ENCODE results near the gene C2orf80. TPM values are rescaled to one million over a fixed set of nuclear protein-coding genes. Genes with fewer than 3 reads are reported as not detected.

C2orf80 gene
- total and polyA plus RNA-seq, 2 donors (not counting 3 experiments of a cell fraction or from before 2014, with no cell fraction given) = not detected

DNA sequence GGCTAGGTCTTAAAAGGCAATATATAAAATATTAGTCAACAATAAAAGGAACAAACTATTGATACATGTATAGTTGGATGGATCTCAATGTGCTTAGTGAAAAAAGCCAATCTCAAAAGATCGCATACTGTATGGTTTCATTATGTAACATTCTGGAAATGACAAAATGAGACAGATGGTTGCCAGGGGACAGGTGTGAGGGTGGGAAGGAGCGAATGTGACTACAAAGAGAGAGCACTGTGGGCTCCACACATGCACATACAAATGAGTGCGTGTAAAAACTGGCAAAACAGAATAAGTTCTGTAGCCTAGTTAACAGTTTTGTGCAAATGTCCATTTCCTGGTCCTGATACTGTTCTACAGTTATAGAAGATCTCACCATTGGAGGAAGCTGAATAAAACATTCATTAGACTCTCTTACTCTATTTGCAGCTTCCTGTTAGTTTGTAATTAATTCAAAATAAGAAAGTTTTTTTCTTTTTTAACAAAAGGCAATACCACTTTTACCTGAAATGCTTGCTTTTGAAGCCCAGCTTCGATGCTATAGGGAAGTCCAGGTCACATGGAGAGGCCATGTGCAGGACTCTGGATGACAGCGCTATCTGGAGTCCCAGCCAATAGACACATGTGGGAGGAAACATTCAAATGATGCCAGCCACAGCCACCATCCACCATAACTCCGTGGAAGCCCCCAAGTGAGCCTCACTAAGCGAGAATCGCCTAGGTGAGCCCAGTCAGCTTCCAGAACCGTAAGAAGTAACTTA lies 21.0 kb upstream of the C2orf80 start:
- Histone ChIP-seq H3K9ac (replicated peaks; ENCODE audit: extremely low read depth, insufficient read depth, low read length) (no peak overlapping the region), H3K4me3 (replicated peaks in 1 of 3; ENCODE audit: insufficient read depth in 1 of 3, low read depth in 1 of 3, low read length in 3 of 3) (no peak overlapping the region), H3K4me2 (ENCODE audit: insufficient read depth, low read length) (no peak overlapping the region), H3K79me2 (ENCODE audit: control insufficient read depth, insufficient read depth, low read length) (no peaks in the 10 kb centered on the region), H3K4me1 (ENCODE audit: control insufficient read depth, extremely low read depth, insufficient read depth, low read length) (no peaks in the 10 kb centered on the region), H2AFZ (ENCODE audit: low read depth, low read length) (no peak overlapping the region), H3K27ac (ENCODE audit: insufficient read depth, low read depth, low read length) (no peak overlapping the region), H3K27me3 (ENCODE audit: control insufficient read depth in 2 of 2, insufficient read depth in 2 of 2, low read length in 2 of 2) (no peaks in the 10 kb centered on the region), H3K9me3 (replicated peaks; ENCODE audit: control insufficient read depth, insufficient read depth, low read length) (no peaks in the 10 kb centered on the region), H4K20me1 (replicated peaks; ENCODE audit: control insufficient read depth, extremely low read depth, insufficient read depth, low read length) (no peaks in the 10 kb centered on the region), H3K36me3 (ENCODE audit: control insufficient read depth in 2 of 2, extremely low read depth in 1 of 2, insufficient read depth in 2 of 2, low read length in 2 of 2) (no peaks in the 10 kb centered on the region), H3K9me1 (replicated peaks; ENCODE audit: control insufficient read depth, extremely low read depth, insufficient read depth, low read length) (no peaks in the 10 kb centered on the region)
- FAIRE-seq (no peak), DNase-seq (ENCODE audit: low read depth, low spot score) (no peak)
- ChIA-PET POLR2A (no interaction called here), CTCF (no interaction called here)
- BruUV-seq (replicated peaks) = no TSS peak
- TF ChIP-seq POLR2AphosphoS5 (IDR thresholded peaks at IDR 0.05; ENCODE audit: insufficient read depth, low read depth, low read length) = no peak
- no peak for TF ChIP-seq EZH2 (IDR thresholded peaks at IDR 0.05; ENCODE audit: borderline replicate concordance, low read depth, low read length, severe bottlenecking)
- no peak for TF ChIP-seq GATA2 (IDR thresholded peaks at IDR 0.05; ENCODE audit: insufficient read depth, insufficient read length, low read depth, low read length)
- TF ChIP-seq, protein P1, sequence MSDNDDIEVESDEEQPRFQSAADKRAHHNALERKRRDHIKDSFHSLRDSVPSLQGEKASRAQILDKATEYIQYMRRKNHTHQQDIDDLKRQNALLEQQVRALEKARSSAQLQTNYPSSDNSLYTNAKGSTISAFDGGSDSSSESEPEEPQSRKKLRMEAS (IDR thresholded peaks at IDR 0.05; ENCODE audit: insufficient read depth, insufficient read length) = no peak
- TF ChIP-seq JUN (IDR thresholded peaks at IDR 0.05; ENCODE audit: borderline replicate concordance, insufficient read depth, insufficient read length, low read depth) = no peak
- TF ChIP-seq POLR2A (IDR thresholded peaks at IDR 0.05; ENCODE audit: low read depth, low read length) = no peak
- TF ChIP-seq FOS (IDR thresholded peaks at IDR 0.05; ENCODE audit: borderline replicate concordance, insufficient read depth, low read length) = no peak
- TF ChIP-seq, protein P2, sequence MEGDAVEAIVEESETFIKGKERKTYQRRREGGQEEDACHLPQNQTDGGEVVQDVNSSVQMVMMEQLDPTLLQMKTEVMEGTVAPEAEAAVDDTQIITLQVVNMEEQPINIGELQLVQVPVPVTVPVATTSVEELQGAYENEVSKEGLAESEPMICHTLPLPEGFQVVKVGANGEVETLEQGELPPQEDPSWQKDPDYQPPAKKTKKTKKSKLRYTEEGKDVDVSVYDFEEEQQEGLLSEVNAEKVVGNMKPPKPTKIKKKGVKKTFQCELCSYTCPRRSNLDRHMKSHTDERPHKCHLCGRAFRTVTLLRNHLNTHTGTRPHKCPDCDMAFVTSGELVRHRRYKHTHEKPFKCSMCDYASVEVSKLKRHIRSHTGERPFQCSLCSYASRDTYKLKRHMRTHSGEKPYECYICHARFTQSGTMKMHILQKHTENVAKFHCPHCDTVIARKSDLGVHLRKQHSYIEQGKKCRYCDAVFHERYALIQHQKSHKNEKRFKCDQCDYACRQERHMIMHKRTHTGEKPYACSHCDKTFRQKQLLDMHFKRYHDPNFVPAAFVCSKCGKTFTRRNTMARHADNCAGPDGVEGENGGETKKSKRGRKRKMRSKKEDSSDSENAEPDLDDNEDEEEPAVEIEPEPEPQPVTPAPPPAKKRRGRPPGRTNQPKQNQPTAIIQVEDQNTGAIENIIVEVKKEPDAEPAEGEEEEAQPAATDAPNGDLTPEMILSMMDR (IDR thresholded peaks at IDR 0.05; ENCODE audit: extremely low read depth in 1 of 2, insufficient read depth in 1 of 2, low read depth in 1 of 2, low read length in 2 of 2) = no peak
- no peak for TF ChIP-seq MYC (IDR thresholded peaks at IDR 0.05; ENCODE audit: low read depth, low read length)
- intact Hi-C loops (cut with micrococcal nuclease) (no loop called here), dilution Hi-C loops (cut with MboI; ENCODE audit: extremely low pct_ligation_motif_present, low sequenced_read_pairs) (no loop called here)
